ENCODE results near the gene LRRC36.

DNA sequence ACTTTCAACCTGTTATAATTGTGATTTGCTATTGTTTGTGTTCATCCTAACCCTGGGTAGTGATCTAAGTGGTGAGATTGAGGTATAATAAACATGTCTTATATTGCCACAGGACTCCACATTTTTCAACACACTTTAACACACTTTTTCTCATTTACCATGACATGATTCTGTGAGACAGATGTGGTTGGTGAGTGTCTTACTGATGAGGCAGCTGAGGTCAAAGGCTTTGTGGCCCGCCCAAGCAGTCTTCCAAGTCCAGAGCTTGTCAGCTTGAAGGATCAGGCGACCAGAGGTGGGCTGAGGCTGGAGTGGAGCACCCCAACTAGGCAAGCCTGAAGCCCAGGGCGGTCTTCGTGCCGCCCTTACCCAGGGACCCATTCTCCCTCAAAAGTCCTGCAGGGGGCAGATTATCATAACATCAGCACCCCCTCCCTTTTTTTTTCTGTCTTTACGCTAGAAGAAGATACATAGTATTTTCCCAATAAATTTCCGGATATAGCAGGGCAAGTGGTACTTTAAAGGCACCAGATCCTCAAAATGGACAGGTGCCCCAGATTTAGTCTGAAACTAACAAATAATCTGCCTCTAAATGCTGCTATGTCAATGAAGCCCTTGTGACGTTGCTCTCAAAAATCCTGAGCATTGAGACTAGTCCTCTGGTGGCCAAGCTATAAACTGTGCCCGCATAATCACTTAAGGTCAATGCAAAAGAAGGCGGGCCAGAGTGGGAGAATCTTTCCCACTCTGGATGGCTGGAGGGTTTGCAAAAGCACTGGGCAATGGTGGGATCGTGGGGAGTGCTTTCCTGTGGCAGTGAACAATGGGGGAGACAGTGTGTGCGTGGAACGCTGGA is 21.2 kb upstream of the LRRC36 start:
- TF ChIP-seq POLR2A (IDR thresholded peaks at IDR 0.05; ENCODE audit: low read length) (no peak), GATA1 (IDR thresholded peaks at IDR 0.05; ENCODE audit: low read depth, low read length) (no peak)
